GF-D8 (cell line): ENCODE results near the gene DBNDD2.
A peak's percentile ranks its signal among the peaks of the same experiment; 100 is the strongest.

Experiments
- DNase-seq: peaks from one replicate; lab custom pipeline; 2025; lab: John Stamatoyannopoulos, UW

DBNDD2 gene, protein sequence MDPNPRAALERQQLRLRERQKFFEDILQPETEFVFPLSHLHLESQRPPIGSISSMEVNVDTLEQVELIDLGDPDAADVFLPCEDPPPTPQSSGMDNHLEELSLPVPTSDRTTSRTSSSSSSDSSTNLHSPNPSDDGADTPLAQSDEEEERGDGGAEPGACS

DNA sequence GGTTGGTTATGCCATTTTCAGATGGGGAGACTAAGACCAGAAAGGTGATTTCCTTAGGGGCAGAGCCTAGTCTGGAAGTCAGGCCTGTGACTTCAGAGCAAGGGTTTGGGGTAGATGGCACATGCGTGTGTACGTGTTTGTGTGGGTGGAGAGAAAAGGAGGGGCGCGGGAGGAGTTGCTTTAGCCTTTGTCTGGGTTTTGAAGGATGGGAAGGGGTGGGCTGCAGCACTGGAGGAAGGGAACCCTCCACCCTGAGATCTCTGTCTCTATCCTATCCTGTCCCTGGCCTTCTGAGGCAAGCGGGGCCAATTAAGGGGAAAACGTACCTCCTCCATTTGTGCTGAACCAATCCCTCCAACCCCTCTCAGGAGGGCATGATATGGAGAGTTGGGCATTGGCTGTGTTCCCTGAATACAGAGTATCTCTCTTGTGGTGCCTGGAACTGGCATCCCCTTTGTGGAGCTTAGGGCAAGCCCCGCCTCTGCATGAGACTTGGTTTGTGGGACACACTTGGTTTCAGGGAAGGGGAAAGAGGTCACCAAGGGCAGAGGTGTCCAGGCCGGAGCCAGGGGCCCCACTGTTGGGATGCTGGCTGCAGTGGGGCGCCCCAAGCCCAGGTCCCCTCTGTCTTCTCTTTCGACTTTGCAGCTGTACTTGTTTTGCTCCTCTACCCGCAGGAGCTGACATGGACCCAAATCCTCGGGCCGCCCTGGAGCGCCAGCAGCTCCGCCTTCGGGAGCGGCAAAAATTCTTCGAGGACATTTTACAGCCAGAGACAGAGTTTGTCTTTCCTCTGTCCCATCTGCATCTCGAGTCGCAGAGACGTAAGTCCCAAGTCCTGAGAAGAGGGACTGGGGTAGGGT lies at the start of gene DBNDD2:
TSS of gene DBNDD2 (plus strand) at position 507 of the 863 bp plus-strand sequence. CDS start at position 686, 179 bp downstream.
- DNase-seq: no peak

DNA sequence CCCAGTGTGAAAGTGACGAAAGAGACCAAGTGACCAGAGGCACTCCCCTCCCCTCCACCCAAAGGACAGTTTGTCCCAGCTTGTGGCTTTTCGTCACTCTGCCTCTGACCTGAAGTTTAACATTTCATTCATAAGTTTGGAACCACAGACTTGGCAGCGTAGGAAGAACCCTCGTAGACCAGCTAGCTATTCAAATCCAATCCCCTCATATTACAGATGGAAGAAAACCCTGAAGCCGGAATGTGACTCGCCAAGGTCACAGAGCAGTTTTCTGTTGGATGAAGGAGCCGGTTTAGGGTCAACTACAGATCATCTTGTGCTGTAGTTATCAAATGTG lies 49.1 kb upstream of the DBNDD2 start:
- no peak for DNase-seq

DNA sequence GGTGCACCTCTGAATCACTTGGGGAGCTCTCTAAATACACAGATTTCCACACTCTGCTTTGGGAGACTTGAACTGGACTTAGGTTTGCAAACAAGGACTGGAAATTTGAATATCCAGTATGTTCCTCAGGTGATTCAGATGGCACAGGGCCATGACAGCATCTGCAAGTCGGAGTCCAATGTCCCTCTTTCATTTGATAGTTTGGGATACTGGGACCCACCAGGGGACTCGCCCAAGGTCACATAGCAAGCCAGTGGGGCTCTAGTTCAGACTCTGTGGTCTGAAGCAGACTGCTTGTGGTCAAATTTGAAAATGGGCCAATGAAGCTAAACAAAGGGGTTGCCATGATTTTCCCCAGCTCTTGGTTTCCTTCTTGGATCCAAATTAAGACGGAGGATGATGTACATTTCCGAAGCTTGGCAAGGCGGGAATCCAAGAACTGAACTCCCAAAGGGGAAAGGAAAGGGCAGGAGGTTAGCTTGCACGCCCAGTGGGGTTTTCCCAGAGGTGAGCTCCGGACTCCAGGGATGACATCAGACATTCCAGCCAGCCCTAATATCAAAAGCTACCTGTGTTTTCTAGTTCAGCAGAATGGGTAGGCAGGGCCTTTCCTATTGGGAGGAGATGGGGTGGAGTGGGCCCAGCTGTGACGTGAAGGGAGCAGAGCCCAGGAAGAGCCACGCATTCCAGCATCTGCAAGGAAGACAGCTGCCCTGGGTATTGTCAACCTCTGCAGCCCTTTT lies 48.5 kb upstream of the DBNDD2 start:
- DNase-seq: no peak

DNA sequence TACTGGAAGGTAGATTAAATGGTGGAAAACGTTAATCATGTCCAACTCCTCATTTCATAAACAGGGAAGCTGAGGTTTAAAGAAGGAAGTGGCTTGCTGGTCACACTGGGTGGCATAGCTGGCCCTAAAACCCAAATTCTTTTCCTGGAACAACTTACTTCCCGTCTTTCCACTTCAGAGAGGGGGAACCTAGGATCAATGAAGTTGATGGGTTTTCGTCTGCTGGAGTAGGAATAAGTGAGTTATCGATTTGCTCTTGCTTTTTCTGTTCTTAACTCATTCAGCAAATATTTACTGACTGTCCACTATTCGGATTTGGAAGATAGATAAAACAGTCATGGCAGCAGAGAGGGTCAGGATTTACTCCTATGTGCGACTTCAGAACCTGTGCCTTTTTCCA lies 46.3 kb upstream of the DBNDD2 start:
- DNase-seq: peak; percentile 51

DNA sequence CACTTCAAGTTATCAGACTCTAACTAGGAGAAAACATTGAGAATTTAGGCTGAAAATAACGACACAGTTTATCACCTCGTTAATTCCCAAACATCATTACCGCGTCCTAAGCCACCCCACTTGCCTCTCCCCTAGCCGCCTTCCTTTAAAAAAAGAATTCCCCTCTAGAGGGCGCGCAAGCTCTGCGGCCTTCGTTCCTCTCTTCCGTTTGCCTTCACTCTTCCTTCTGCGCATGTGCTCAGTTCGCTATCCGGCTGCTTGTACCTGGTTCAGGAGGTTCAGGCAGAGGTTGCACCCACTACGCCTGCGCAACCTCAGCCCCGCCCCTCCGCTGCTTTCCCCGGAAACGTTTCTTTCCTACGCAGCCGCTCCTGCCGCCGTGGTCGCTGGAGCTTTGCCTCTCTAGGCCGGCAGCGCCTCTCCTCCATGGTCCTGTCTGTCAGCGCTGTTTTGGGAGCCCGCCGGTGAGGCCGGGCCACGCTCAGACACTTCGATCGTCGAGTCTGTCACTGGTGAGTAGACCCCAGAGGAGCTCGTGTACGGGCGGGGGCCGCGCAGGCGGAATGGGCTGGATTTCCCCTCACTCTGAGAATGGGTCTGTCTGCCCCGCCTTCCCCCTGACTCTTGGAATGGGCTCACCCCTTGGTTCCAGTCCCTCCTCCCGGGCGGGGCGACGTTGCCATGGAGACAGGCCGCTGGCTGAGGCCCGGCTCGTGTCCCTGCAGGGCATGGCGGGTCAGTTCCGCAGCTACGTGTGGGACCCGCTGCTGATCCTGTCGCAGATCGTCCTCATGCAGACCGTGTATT lies 45.1 kb upstream of the DBNDD2 start, which contains the start of gene SYS1:
TSS of gene SYS1 (plus strand) at position 353 of the 807 bp plus-strand sequence. CDS start at position 729, 376 bp downstream.
- DNase-seq: peak; percentile 97

DNA sequence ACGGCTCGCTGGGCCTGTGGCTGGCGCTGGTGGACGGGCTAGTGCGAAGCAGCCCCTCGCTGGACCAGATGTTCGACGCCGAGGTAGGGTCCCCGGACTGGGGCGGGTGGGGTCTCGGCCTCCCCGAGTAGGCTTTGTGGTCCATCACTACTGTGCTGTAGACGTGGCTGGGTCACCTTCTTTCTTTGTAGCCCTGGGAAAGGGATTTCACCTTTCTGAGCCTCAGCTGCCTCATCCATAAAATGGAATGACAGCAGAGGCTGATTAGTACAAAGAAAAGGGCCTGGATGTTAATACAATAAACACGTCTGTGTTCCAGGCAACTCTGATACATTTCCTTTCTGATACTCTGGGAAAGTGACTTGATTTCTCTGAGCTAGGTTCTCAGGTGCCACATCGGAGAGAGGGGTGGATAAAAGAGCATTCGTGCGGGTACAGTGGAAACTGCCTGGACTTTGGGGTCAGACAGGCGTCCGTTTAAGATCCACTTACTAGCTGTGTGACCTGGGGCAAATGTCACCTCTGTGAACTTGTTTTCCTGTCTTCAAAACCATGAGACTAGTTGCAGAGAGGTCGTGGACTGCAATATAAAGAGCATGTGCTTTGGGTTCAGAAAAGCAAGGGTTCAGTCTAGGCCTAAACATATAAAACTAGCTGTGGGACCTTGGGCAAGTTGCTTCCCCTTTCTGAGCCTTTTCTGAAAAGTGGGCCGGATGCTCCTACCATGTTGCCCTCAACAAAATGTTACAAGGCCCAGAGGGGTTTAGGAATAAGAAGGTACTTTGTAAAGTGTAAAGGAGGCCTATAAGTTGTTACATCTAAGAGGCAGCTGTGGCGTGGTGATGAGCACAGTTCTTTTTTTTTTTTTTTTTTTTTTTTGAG lies 44.2 kb upstream of the DBNDD2 start:
- no peak for DNase-seq

DNA sequence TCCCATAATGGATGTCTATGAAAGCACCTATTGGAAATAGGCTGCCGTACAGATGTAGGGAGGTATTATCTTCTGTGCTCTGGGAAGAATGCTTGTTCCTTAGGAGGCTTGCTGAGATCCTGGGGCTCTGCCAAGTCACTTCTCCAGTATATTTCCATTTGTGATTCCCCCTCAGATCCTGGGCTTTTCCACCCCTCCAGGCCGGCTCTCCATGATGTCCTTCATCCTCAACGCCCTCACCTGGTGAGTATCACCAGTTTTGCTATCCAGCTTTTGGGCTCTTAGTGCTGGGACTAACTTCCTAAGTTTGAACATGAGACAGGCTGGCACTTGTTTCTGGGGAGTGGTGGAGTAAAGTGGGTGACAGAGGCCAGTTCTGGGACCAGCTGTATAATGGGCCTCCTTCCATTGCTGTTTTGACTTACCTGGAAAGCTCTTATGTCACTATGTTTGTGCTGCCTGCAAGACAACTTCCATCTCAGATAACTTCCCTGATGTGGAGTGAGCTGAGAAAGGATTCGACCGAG lies 42.6 kb upstream of the DBNDD2 start:
- no peak for DNase-seq

DNA sequence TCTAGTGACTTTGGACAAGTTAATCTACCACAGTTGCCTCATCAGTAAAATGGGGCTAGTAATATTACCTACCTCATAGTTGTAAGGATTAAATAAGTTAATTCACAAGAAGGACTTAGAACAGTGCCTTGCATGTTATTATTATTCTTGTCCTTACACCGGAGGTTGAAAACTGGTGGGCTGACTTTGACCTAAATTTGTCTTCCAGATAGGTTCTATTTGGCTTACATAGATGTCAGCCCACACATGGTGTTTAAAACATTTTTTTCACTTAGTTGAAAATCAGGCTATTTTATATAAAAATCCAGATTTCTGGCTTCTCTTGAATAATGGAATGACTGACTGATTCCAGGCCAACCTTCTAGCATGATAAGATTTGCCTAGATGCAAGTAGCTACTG lies 41.9 kb upstream of the DBNDD2 start:
- DNase-seq: no peak

DNA sequence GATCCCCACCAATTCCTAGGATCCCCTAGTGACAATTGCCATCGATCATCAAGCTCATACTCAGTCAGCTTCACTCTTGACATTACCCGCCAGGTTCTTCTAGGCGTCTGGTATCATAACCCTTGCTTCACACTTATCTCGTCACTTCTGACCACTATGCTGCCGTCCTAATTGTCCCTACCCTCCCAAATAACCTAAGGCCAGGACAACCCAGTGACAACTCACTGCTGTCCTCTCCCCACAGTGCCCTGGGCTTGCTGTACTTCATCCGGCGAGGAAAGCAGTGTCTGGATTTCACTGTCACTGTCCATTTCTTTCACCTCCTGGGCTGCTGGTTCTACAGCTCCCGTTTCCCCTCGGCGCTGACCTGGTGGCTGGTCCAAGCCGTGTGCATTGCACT lies 41.5 kb upstream of the DBNDD2 start:
- no peak for DNase-seq

DNA sequence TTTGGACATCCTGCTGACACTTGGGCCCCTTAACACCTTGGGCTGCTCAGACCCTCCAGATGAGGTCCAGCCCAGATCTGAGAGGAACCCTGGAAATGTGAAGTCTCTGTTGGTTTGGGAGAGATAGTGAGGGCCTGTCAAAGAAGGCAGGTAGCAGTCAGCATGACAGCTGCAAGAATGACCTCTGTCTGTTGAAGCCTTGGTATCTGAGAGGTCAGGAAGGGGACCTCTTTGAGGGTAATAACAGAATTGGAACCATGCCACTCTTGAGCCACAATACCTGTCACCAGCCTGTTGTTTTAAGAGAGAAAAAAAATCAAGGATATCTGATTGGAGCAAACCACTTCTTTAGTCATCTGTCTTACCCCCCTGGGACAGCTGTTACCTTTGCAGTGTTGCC lies 41.0 kb upstream of the DBNDD2 start:
- DNase-seq: no peak

DNA sequence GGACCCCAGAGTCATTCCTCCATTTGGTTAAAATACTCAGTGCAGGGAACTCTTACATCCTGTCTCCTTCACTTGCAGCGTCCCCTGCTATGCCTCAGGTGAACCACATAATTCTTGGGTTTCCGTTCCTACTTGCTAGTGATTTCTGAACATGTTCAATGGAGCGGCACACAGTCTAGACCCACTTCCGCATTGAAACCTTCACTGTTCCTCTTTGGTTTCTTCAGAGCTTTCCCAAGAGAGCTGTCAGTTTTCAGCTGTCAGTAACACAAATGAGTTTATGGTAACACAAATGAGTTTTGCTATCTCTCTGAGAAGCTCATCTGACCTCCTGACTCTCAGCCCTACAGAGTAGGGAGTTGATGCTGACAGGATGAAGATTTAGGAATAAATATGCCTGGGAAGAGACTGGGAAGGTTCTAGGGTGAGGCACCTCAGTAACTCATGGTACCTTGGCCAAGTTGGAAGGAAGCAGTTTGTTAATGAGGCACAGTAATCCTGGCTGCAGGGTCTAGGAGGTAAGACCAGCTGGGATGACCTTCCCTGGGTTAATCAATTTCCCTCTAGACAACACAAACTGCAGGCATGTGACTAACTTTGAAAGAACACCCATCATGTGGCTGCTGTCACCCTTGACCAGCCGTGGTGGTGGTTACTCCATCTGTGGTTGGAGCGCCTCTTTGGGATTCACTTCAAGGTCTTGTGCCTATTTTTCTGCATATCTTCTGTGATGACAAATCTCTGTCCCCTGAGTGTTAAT lies 39.7 kb upstream of the DBNDD2 start:
- DNase-seq: peak; percentile 80

DNA sequence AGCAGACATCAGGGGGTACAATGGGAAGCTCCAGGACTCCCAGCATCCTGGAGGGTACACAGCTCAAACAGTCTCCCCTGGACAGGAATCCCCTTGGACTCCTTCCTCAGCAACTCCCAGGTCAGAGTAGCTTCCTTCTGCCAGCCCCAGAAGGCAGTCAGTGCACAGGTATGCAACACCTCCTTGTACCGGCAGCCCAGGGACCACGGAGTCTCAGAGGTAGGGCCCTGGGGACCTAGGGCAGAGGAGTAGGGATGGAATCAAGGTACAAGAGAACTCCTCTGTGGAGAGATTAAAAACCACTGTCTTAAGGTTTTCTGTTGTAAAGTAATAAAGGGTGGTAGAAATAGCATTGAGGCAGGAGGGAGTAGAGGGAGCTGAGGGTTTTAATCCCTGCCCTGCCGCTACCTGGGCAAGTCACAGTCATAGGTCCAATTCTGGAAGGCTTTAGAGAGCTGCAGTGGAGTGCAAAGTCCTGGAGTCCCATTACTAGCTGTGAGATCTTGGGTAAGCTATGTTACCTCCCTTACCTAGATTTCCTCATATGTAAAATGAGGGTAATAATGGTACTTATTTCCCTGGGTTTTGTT lies 37.4 kb upstream of the DBNDD2 start:
- DNase-seq: no peak

DNA sequence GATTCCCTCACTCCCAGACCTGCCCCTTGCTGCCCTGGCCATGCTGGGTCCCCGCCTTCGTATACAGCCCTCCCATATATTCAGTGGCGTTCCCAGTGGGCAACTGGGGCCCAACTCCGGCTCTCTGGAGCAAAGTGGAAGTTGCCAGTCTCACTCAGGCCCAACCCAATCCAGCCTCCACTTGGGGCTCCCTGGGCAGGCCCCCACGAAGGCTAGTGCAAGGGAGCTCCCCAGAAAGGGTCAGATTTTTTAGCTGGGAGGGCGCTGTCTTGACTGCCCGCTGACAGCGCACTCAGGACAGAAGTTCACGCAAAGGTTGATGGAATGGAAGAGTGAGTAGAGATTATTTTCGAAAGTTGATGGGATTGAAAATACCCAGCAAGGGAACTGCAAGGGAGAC lies 35.8 kb upstream of the DBNDD2 start:
- no peak for DNase-seq

DNA sequence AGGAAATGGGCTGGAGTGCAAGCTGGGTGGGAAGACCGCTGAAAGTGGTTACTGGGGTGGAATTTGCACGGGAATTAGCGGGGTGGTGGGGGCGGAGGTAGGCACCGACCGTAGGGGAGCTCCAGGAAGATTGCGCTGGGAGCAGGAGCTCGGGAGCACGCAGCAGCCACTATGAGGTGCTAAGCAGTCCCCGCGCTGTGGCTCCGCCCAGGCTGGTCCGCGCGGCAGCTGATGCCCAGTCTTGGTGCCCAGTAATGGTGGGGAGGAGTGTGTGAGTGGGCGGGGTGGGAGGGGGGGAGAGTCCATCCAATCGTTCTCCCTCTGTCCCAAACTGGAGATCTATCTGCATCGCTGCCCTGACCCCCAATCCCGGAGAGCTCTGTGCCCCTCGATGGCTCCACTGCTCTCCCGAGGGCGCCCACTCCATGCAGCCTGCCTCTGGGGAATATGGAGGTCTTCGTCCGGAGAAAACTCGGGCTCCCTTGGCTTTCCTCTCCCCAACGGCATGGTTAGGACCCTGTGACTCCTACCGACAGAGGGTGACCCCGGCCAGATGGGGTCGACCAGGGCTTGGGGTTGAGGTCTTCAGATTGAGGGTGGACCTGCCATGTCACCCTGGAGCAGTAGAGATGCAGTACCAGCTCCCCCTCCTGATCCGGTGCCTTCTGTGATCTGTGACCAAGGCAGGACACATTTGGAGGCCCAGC lies 35.3 kb upstream of the DBNDD2 start:
- no peak for DNase-seq

DNA sequence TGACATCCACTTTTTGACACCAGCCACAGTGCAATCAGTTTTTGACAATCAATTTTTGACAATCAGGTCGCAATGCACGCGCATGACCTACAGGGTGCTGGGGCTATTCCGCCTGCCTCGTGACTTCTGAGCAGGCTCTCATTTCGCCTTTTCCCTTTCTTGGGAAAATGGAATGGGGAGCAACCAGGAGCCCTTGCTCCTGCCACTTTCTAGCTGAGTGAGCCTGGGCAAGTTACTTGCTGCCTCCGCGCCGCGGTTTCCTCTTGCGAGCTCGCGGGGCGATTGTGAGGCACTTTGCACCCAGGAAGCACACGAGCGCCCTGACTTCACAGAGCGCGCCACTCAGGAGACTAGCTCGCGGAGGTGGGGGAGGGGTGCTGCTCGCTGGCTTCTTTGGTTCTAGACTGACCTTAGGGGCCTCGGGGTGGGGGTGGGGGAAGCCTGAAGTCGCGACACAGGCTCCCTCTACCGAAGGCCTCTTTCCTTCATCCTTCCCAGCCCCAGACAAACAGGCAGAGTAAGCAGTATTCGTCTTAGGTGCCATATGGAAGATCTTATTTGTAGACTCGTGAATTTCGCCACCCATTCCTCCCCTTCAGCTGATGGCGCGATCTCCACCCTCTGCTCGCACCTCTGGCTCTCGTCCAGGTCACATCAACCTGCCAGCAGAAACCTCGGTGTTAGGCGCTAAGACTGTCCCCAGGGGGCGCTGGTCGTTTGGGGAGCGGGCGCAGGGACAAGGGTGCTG lies 34.6 kb upstream of the DBNDD2 start:
- peak; percentile 28 for DNase-seq

DNA sequence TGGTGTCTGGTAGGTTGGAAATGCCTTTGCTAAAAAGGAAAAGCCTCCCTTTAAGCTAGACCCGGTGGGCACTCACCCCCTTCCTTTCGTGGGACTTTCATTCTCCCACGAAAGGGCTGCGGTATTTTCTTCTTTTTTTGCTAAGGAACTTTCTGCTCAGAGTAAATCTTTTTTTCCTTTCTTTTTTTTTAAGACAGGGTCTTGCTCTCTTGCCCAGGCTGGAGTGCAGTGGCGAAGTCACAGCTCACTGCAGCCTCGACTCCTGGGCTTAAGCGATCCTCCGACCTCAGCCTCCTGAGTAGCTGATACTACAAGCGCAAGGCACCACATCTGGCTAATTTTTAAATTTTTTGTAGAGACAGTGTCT lies 34.0 kb upstream of the DBNDD2 start:
- DNase-seq: no peak

DNA sequence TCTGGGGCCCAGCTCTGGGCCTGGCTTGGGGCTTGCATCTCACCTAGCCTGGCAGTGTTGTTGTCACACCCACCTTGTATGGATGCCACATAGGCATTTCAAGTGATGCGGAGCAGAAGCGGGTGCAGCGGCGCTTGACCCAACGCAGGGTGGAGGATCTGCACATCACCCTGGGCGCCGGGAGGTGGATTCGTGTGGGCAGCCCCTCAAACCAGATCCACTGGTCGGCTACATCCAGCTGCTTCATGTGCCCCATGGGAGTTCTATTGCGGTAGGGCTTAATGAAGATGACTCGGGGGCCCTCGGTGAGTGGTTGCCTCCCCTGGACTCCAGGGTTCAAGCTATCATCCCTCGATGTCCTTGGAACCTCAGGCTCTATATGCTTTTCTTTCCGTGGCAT lies 33.1 kb upstream of the DBNDD2 start:
- DNase-seq: no peak

DNA sequence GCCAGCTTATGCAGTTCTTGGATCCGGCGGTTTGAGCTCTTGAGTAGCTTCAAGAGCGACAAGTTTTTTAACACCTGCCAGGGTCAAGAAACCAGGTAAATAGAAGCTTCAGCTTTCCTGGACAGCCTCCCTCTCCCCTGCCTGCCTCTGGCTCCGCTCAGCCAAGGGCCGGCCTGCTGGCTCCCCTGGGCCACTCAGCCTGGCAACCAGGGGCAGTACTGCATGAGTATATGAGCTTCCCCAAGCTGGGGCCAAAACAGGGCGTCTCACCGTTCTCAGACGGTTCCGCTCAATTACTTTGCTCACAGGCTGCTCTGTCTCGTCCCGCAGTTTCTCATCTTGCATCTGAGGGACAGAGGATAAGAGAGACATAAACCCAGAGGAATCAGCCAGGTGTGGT lies 30.8 kb upstream of the DBNDD2 start:
- DNase-seq: no peak
